HL-60/S4 treated with retinoic acid at 250 ng/mL for 4 days and 3 days (cell line): Measurements from ENCODE around the gene SMTN.

Source experiments
- in situ Hi-C: fragments of 300-500 bp; cut with MboI; formaldehyde crosslinking; loops from 2 replicates; pipeline ENCODE4 v1.7.0; 2022; ENCODE audit warnings: low sequenced_read_pairs

SMTN gene

DNA sequence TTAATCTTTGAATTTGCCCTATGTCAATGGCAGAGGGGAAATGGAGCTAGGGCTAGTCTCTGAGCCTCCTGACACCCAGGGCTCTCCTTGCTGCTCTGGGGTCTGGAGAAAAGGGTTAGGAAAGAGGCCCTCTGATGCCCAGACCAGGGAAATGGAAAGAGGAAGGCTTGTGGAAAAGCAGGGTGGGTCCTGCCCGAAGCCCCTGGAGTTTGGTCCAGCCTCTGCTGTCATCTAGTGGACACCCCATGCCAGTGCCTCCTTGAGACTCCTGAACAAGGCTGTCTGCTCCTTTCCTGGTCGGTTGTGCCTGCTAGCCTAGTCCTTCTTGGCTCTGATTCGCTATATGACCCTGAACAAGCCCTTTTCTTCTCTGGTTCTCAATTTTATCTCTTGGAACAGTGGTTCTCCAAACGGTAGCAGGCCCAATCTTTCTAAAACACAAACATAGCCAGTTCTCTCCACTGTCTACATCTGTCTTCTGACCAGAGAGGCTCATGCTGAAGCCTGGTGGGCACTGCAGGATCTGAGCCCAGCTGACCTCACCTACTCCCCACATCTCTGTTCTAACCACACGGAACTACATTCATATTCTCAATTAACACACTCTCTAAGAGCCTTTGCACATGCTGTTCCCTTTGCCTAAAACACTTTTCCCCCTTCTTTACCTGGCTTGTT is 68.0 kb downstream of the SMTN start:
- in situ Hi-C loops = no loop called here

GRCh38 chr22:31150615-31151014 is 69.5 kb downstream of the SMTN start:
- in situ Hi-C loops = no loop called here

- in situ Hi-C loops = no loop called here
Measured at GRCh38 chr22:31151872-31152271, 70.8 kb downstream of the SMTN start.

GRCh38 chr22:31153357-31153756 is 72.2 kb downstream of the SMTN start:
- in situ Hi-C loops = no loop called here
